K562 (cell line): ENCODE data around the gene USP48. TPM values are rescaled to one million over a fixed set of nuclear protein-coding genes. Genes with fewer than 3 reads are reported as not detected.

Experiments used
- ATAC-seq: fragments of 200-7000 bp; cut with Tn5 transposase; 3 replicates; pipeline ENCODE4 v1.9.1; 2020; ENCODE audit warnings: moderate library complexity
- BruUV-seq: library from RNA; stranded (reverse); fragments of 400-500 nt; replicated peaks from 2 replicates; lab custom pipeline; 2021; lab: Mats Ljungman, UMichigan
- CTCF ChIA-PET: fragments of 300-600 bp; formaldehyde crosslinking; extraction: SDS; loops from one replicate; lab custom pipeline; 2021; ENCODE audit warnings: low intra/inter-chr PET ratio; lab: Yijun Ruan, JAX
- POLR2A ChIA-PET: fragments of 300-600, 350-650 bp; sonication (Branson Sonifier 250); formaldehyde crosslinking; extraction: SDS; loops from one replicate; lab custom pipeline; 2021; ENCODE audit warnings: antibody characterized with exemption, inconsistent platforms; lab: Yijun Ruan, JAX
- DNase-seq, 4 experiments: peaks; one replicate each; pipeline versions ENCODE4 v3.0.0 to v3.0.0-alpha.2; 2011 to 2018; ENCODE audit warnings: low spot score in 3 of 4, mixed read lengths in 3 of 4; ENCODE audit errors: extremely low read depth in 1 of 4
- FAIRE-seq: peaks from 2 replicates; lab custom pipeline; 2011; peaks lifted over from hg19 to GRCh38; lab: Jason Lieb, UNC
- H2AFZ ChIP-seq: 2 replicates; pipeline ENCODE4 v1.6.0; 2011; ENCODE audit warnings: low read depth, low read length, control low read depth, inconsistent platforms
- H3K27ac ChIP-seq: fragments of 200-600 bp; 3 replicates; pipeline ENCODE4 v1.8.0; 2011; ENCODE audit warnings: low read depth, mild to moderate bottlenecking, control low read depth, inconsistent platforms, low read length, moderate library complexity, mixed read lengths; ENCODE audit errors: extremely low read depth
- H3K27me3 ChIP-seq, 2 experiments: fragments of 300-600 bp in 1 of 2; 2 replicates in 1 of 2; 3 replicates in 1 of 2; pipeline versions ENCODE4 v1.6.0 to v1.8.0; 2011; ENCODE audit warnings: inconsistent platforms in 2 of 2, low read length in 2 of 2, mild to moderate bottlenecking in 1 of 2, mixed read lengths in 1 of 2, moderate library complexity in 1 of 2; ENCODE audit not compliant: control insufficient read depth in 2 of 2, insufficient read depth in 2 of 2
- H3K36me3 ChIP-seq: fragments of 300-600 bp; 3 replicates; pipeline ENCODE4 v1.8.0; 2011; ENCODE audit warnings: mild to moderate bottlenecking, low read length, inconsistent platforms; ENCODE audit not compliant: control insufficient read depth, insufficient read depth
- H3K4me1 ChIP-seq, 2 experiments: fragments of 200-600 bp in 1 of 2; replicated peaks in 1 of 2; 2 replicates in 1 of 2; 3 replicates in 1 of 2; pipeline versions ENCODE4 v1.5.1 to v1.8.0; 2011; ENCODE audit warnings: inconsistent platforms in 2 of 2, low read length in 2 of 2, mild to moderate bottlenecking in 1 of 2, mixed read lengths in 1 of 2, moderate library complexity in 1 of 2; ENCODE audit not compliant: control insufficient read depth in 2 of 2, insufficient read depth in 2 of 2
- H3K4me2 ChIP-seq: 2 replicates; pipeline ENCODE4 v1.6.1; 2011; ENCODE audit warnings: low read length, control low read depth, inconsistent platforms, mixed read lengths; ENCODE audit not compliant: insufficient read depth
- H3K4me3 ChIP-seq: fragments of 200-600 bp; sonication (generic), shearing (Covaris generic); 2 replicates; pipeline ENCODE4 v1.5.1; 2016; ENCODE audit warnings: control low read depth, inconsistent platforms
- H3K79me2 ChIP-seq: fragments of 200-600 bp; 3 replicates; pipeline ENCODE4 v1.8.0; 2011; ENCODE audit warnings: low read length, inconsistent platforms; ENCODE audit not compliant: control insufficient read depth, insufficient read depth
- H3K9ac ChIP-seq, 2 experiments: 2 replicates each; pipeline versions ENCODE4 v1.6.0 to v1.6.1; 2011; ENCODE audit warnings: low read depth in 2 of 2, low read length in 2 of 2, control low read depth in 1 of 2, inconsistent platforms in 1 of 2, mild to moderate bottlenecking in 1 of 2, mixed read lengths in 1 of 2; ENCODE audit not compliant: insufficient read depth in 1 of 2
- H3K9me1 ChIP-seq: one replicate; pipeline ENCODE4 v1.6.0; 2011; ENCODE audit warnings: inconsistent platforms, mild to moderate bottlenecking, low read length, moderate library complexity; ENCODE audit not compliant: control insufficient read depth, insufficient read depth
- H3K9me3 ChIP-seq: replicated peaks from 2 replicates; pipeline ENCODE4 v1.5.1; 2011; ENCODE audit warnings: low read depth, low read length, inconsistent platforms; ENCODE audit not compliant: control insufficient read depth, insufficient read depth
- H4K20me1 ChIP-seq: replicated peaks from 2 replicates; pipeline ENCODE4 v1.6.1; 2011; ENCODE audit warnings: low read length, inconsistent platforms, mixed read lengths; ENCODE audit not compliant: control insufficient read depth, insufficient read depth
- ATF3 ChIP-seq, 2 experiments: fragments of 450-650 bp in 1 of 2; sonication (generic) in 1 of 2; formaldehyde crosslinking in 1 of 2; IDR thresholded peaks in 1 of 2; conservative IDR thresholded peaks in 1 of 2; 2 replicates each; pipeline versions ENCODE4 v1.6.1 to v1.8.1; 2016 to 2023; ENCODE audit warnings: mild to moderate bottlenecking in 2 of 2, moderate library complexity in 2 of 2, inconsistent platforms in 1 of 2, missing genetic modification reagents in 1 of 2
- BRCA1 ChIP-seq, 2 experiments: fragments of 450-650 bp in 1 of 2; sonication (generic) in 1 of 2; formaldehyde crosslinking in 1 of 2; IDR thresholded peaks; 2 replicates each; pipeline versions ENCODE4 v1.5.0 to v1.6.1; 2017 to 2020; ENCODE audit warnings: mild to moderate bottlenecking in 1 of 2, missing genetic modification reagents in 1 of 2
- HINFP ChIP-seq: fragments of 450-650 bp; conservative IDR thresholded peaks from 2 replicates; pipeline ENCODE4 v1.6.1; 2016; ENCODE audit warnings: missing genetic modification characterization, low read depth, mild to moderate bottlenecking, control low read depth, missing compliant biosample characterization
- HNRNPK ChIP-seq: fragments of 200-400 bp; formaldehyde crosslinking; IDR thresholded peaks from one replicate; pipeline ENCODE4 v1.6.1; 2018; ENCODE audit warnings: mild to moderate bottlenecking, low read depth, low read length; ENCODE audit not compliant: poor library complexity, severe bottlenecking
- MEIS2 ChIP-seq: fragments of 450-650 bp; IDR thresholded peaks from 2 replicates; pipeline ENCODE4 v1.6.1; 2014; ENCODE audit warnings: mild to moderate bottlenecking; ENCODE audit not compliant: partially characterized antibody
- RBM17 ChIP-seq: fragments of 200-400 bp; formaldehyde crosslinking; IDR thresholded peaks from 2 replicates; pipeline ENCODE4 v1.6.1; 2017; ENCODE audit warnings: low read depth, mild to moderate bottlenecking, low read length, borderline replicate concordance
- SAFB2 ChIP-seq: fragments of 200-400 bp; formaldehyde crosslinking; IDR thresholded peaks from 2 replicates; pipeline ENCODE4 v1.6.1; 2018; ENCODE audit warnings: borderline replicate concordance, low read length, low read depth, moderate library complexity; ENCODE audit not compliant: severe bottlenecking
- SIN3A ChIP-seq, 2 experiments: fragments of 150-350 bp in 1 of 2; IDR thresholded peaks; 2 replicates each; pipeline ENCODE4 v1.6.1; 2011 to 2016; ENCODE audit warnings: borderline replicate concordance in 2 of 2, low read depth in 2 of 2, low read length in 2 of 2, mild to moderate bottlenecking in 2 of 2, moderate library complexity in 2 of 2; ENCODE audit not compliant: control insufficient read depth in 1 of 2
- TAF9B ChIP-seq: fragments of 450-650 bp; IDR thresholded peaks from 2 replicates; pipeline ENCODE4 v1.6.1; 2018; ENCODE audit warnings: mild to moderate bottlenecking; ENCODE audit not compliant: partially characterized antibody
- XRCC3 ChIP-seq: fragments of 450-650 bp; IDR thresholded peaks from 2 replicates; pipeline ENCODE4 v1.6.1; 2017; ENCODE audit warnings: mild to moderate bottlenecking, moderate library complexity
- ZBED1 ChIP-seq: IDR thresholded peaks from 2 replicates; pipeline ENCODE4 v1.6.1; 2014
- ZFX ChIP-seq: sonication (generic); formaldehyde crosslinking; IDR thresholded peaks from 2 replicates; pipeline ENCODE4 v1.8.0; 2022; ENCODE audit warnings: mild to moderate bottlenecking, missing genetic modification reagents, moderate library complexity
- WGBS: fragments of 100-300 bp; shearing (Covaris generic); methylation state at CpG from one replicate; pipeline ENCODE4 v1.1.6; 2016; ENCODE audit warnings: low coverage, mixed read lengths; ENCODE audit not compliant: insufficient coverage; ENCODE audit errors: missing lambda C conversion rate; 5-methylcytosine and 5-hydroxymethylcytosine counted together
- in situ Hi-C: fragments of 300-500 bp; cut with MboI; formaldehyde crosslinking; loops from 4 replicates; pipeline ENCODE4 v1.15.0; 2018; ENCODE audit warnings: inconsistent platforms, mixed read lengths
- intact Hi-C: fragments of 100-400 bp; cut with micrococcal nuclease; formaldehyde crosslinking; loops from 2 replicates; pipeline ENCODE4 v1.14.2; 2022
- polyA plus RNA-seq, 8 experiments: library from polyadenylated mRNA; depleted of rRNA in 4 of 8; stranded (reverse) in 5 of 8; unstranded in 3 of 8; fragments of >200 nt; fragmentation: Nextera tagmentation in 2 of 8; fragmentation: Illumina TruSeq in 1 of 8; extraction: Ambion mirVana in 2 of 8; extraction: Trizol in 1 of 8; gene quantifications; 2 replicates each; pipeline versions ENCODE4 v1.2.1 to v1.2.3, GENCODE V29; 2011 to 2014; ENCODE audit warnings: inconsistent platforms in 1 of 8, missing spikeins in 1 of 8
- total RNA-seq, 7 experiments: library from RNA; depleted of rRNA in 6 of 7; stranded (reverse); fragments of >200 nt in 6 of 7; fragmentation: Illumina TruSeq in 2 of 7; extraction: Trizol in 2 of 7; gene quantifications; 2 replicates each; pipeline versions ENCODE4 v1.2.1 to v1.2.3, GENCODE V29; 2011 to 2021; ENCODE audit warnings: low replicate concordance in 1 of 7

USP48 gene
- total and polyA plus RNA-seq, 9 of the 15 experiments (the other 6 are each of a cell fraction or from before 2014, with no cell fraction given): 23.3 to 123 (median 106) TPM

- ChIA-PET CTCF (no interaction called here), POLR2A (interaction anchor here (0.6 to 1.7 kb wide), 4 partner anchors 10 to 103 kb away, joined by 3 to 4 read pairs (median 3); no protein-coding TSS in a partner anchor)
- Histone ChIP-seq H3K36me3 (peaks cover 70% of the 10 kb centered on the region), H3K9me3 (no peaks in the 10 kb centered on the region), H3K9me1 (no peaks in the 10 kb centered on the region), H2AFZ (no peak overlapping the region), H3K27ac (no peak overlapping the region), H3K4me2 (no peak overlapping the region), H4K20me1 (peaks cover 11% of the 10 kb centered on the region; the same call in 1 of the 2 replicates), H3K4me1 (peaks cover 18 to 25% of the 10 kb centered on the region in 2 experiments), H3K4me3 (no peak overlapping the region), H3K9ac (no peak overlapping the region), H3K79me2 (peaks cover 61% of the 10 kb centered on the region), H3K27me3 (no peaks in the 10 kb centered on the region)
- in situ Hi-C loops (no loop called here), intact Hi-C loops (no loop called here)
- TF ChIP-seq RBM17: no peak
- TF ChIP-seq MEIS2: no peak
- FAIRE-seq (no peak), DNase-seq (no peak), ATAC-seq (no peak)
- TSS peak; percentile 2 for BruUV-seq
- 97% methylated on average over 3 of the region's 3 CpGs for WGBS
These were observed 28.4 kb downstream of the USP48 start for GRCh38 chr1:21754583-21754982.

GRCh38 chr1:21752186-21752585, 30.8 kb downstream of the USP48 start:
- FAIRE-seq: no peak
- CTCF ChIA-PET: no interaction called here
- in situ Hi-C loops: no loop called here
- TF ChIP-seq BRCA1 (IDR thresholded peaks at IDR 0.05) (no peak), BRCA1 (CRISPR knock-in tag; IDR thresholded peaks at IDR 0.05) (no peak), ZFX (CRISPR knock-in tag) (0 out of 2 replicates have a peak, but pooled peaks have one; percentile 23), SAFB2 (no peak), TAF9B (no peak), ATF3 (IDR thresholded peaks at IDR 0.05) (no peak), ATF3 (CRISPR knock-in tag; conservative IDR thresholded peaks at IDR 0.05) (no peak), SIN3A (IDR thresholded peaks at IDR 0.05; ENCODE audit: borderline replicate concordance in 2 of 2, control insufficient read depth in 1 of 2, low read depth in 2 of 2, low read length in 2 of 2) (no peak), HNRNPK (no peak), ZBED1 (no peak), XRCC3 (no peak), HINFP (no peak)

More at GRCh38 chr1:21752186-21752585, 30.8 kb downstream of the USP48 start:
- no TSS peak for BruUV-seq
- intact Hi-C loops: no loop called here
- ATAC-seq (no peak), DNase-seq (no peak)
- POLR2A ChIA-PET: interaction anchor here (0.6 to 1.4 kb wide), 6 partner anchors 12 to 167 kb away, joined by 3 to 5 read pairs (median 3); no protein-coding TSS in a partner anchor
- no peak overlapping the region for H3K4me2 ChIP-seq
- no peaks in the 10 kb centered on the region for H3K9me3 ChIP-seq
- H3K27me3 ChIP-seq: no peaks in the 10 kb centered on the region
- H2AFZ ChIP-seq: no peak overlapping the region
- peaks cover 53% of the 10 kb centered on the region for H3K79me2 ChIP-seq
- H3K9me1 ChIP-seq: peaks cover 4% of the 10 kb centered on the region
- no peak overlapping the region for H3K9ac ChIP-seq
- H3K27ac ChIP-seq: 0 out of 3 replicates have a peak overlapping the region, but pooled peaks have one; percentile 18
- peaks cover 19 to 25% of the 10 kb centered on the region in 2 experiments for H3K4me1 ChIP-seq
- H3K36me3 ChIP-seq: peaks cover 81% of the 10 kb centered on the region
- no peak overlapping the region for H3K4me3 ChIP-seq
- WGBS: 94% methylated on average over 2 of the region's 2 CpGs
- peaks cover 7% of the 10 kb centered on the region; the same call in 1 of the 2 replicates for H4K20me1 ChIP-seq
